GM23338 (cell line): ENCODE data around the gene AFF2. TPM values are rescaled to one million over a fixed set of nuclear protein-coding genes. Genes with fewer than 3 reads are reported as not detected.

Experiments
- ATAC-seq: fragments of 200-7000 bp; cut with Tn5 transposase; 3 replicates; pipeline ENCODE4 v1.9.1; 2020
- DNase-seq: peaks from one replicate; pipeline ENCODE4 v3.0.0-alpha.2; 2015; ENCODE audit warnings: low spot score
- H2AFZ ChIP-seq: fragments of 200-600 bp; sonication (generic); 2 replicates; pipeline ENCODE4 v1.8.0; 2016; ENCODE audit warnings: antibody characterized with exemption, mild to moderate bottlenecking, moderate library complexity
- H3F3A ChIP-seq: fragments of 200-600 bp; sonication (generic); replicated peaks from 2 replicates; pipeline ENCODE4 v1.8.0; 2017; ENCODE audit warnings: antibody characterized with exemption, mixed run types, low read depth
- H3K27ac ChIP-seq: fragments of 200-600 bp; sonication (generic); 2 replicates; pipeline ENCODE4 v1.6.1; 2016; ENCODE audit warnings: low read depth
- H3K27me3 ChIP-seq: fragments of 200-600 bp; sonication (generic); 2 replicates; pipeline ENCODE4 v1.8.0; 2016; ENCODE audit warnings: mild to moderate bottlenecking, mixed run types, moderate library complexity; ENCODE audit not compliant: insufficient read depth
- H3K36me3 ChIP-seq: fragments of 200-600 bp; sonication (generic); 2 replicates; pipeline ENCODE4 v1.8.0; 2016; ENCODE audit warnings: mild to moderate bottlenecking; ENCODE audit not compliant: insufficient read depth
- H3K4me1 ChIP-seq: fragments of 200-600 bp; sonication (generic); 2 replicates; pipeline ENCODE4 v1.8.0; 2016; ENCODE audit warnings: mild to moderate bottlenecking, moderate library complexity; ENCODE audit not compliant: insufficient read depth
- H3K4me2 ChIP-seq: fragments of 200-600 bp; sonication (generic); 2 replicates; pipeline ENCODE4 v1.7.1; 2017; ENCODE audit warnings: mixed run types
- H3K4me3 ChIP-seq: fragments of 200-600 bp; sonication (generic); 2 replicates; pipeline ENCODE4 v1.6.1; 2016; ENCODE audit warnings: mixed run types
- H3K79me2 ChIP-seq: fragments of 200-600 bp; sonication (generic); replicated peaks from 2 replicates; pipeline ENCODE4 v1.8.0; 2017; ENCODE audit warnings: mild to moderate bottlenecking; ENCODE audit not compliant: insufficient read depth
- H3K9me2 ChIP-seq: fragments of 200-600 bp; sonication (generic); 2 replicates; pipeline ENCODE4 v1.8.0; 2017; ENCODE audit not compliant: insufficient read depth
- H4K20me1 ChIP-seq: fragments of 200-600 bp; sonication (generic); replicated peaks from 2 replicates; pipeline ENCODE4 v1.8.0; 2017; ENCODE audit warnings: mild to moderate bottlenecking; ENCODE audit not compliant: insufficient read depth
- H3K27ac Mint-ChIP-seq: 2 replicates; pipeline ENCODE4 v1.8.0; 2020; ENCODE audit warnings: inconsistent platforms, mild to moderate bottlenecking, moderate library complexity, mixed read lengths
- H3K27me3 Mint-ChIP-seq: 3 replicates; pipeline ENCODE4 v1.8.0; 2022; ENCODE audit warnings: low read depth, mild to moderate bottlenecking, moderate library complexity, mixed read lengths, inconsistent platforms; ENCODE audit not compliant: insufficient read depth, poor library complexity
- H3K36me3 Mint-ChIP-seq: 3 replicates; pipeline ENCODE4 v1.8.0; 2021; ENCODE audit warnings: low read depth, mild to moderate bottlenecking, inconsistent platforms, moderate library complexity, mixed read lengths
- H3K4me1 Mint-ChIP-seq: 3 replicates; pipeline ENCODE4 v1.8.0; 2020; ENCODE audit warnings: mild to moderate bottlenecking, inconsistent platforms, mixed read lengths
- H3K4me3 Mint-ChIP-seq: 3 replicates; pipeline ENCODE4 v1.8.0; 2021; ENCODE audit warnings: moderate library complexity, mild to moderate bottlenecking, inconsistent platforms, mixed read lengths
- H3K9me3 Mint-ChIP-seq: 3 replicates; pipeline ENCODE4 v1.8.0; 2020; ENCODE audit warnings: moderate library complexity, mild to moderate bottlenecking, inconsistent platforms, mixed read lengths
- CREB1 ChIP-seq: fragments of 250-450 bp; sonication (Bioruptor Pico); IDR thresholded peaks from 2 replicates; pipeline ENCODE4 v1.5.0; 2020; ENCODE audit warnings: low read depth, mild to moderate bottlenecking, moderate library complexity
- EZH2 ChIP-seq: fragments of 200-600 bp; sonication (generic); IDR thresholded peaks from one replicate; pipeline ENCODE4 v1.8.0; 2017; ENCODE audit warnings: antibody characterized with exemption, mild to moderate bottlenecking, low read depth; ENCODE audit not compliant: unreplicated experiment
- JUNB ChIP-seq: IDR thresholded peaks from one replicate; pipeline ENCODE4 v1.6.1; 2016; ENCODE audit warnings: antibody characterized with exemption; ENCODE audit not compliant: unreplicated experiment
- NANOG ChIP-seq: IDR thresholded peaks from 2 replicates; pipeline ENCODE4 v1.6.1; 2016; ENCODE audit warnings: antibody characterized with exemption, borderline replicate concordance
- ZNF331 ChIP-seq: fragments of 250-450 bp; sonication (Bioruptor Pico); IDR thresholded peaks from 2 replicates; pipeline ENCODE4 v1.5.0; 2020; ENCODE audit warnings: low read depth, mild to moderate bottlenecking, moderate library complexity
- ZNF462 ChIP-seq: fragments of 250-450 bp; sonication (Bioruptor Pico); IDR thresholded peaks from 2 replicates; pipeline ENCODE4 v1.5.0; 2020; ENCODE audit warnings: mild to moderate bottlenecking, moderate library complexity
- polyA plus RNA-seq: library from polyadenylated mRNA; unstranded; fragments of >200 nt; fragmentation: Nextera tagmentation; extraction: Ambion mirVana; gene quantifications from 2 replicates; pipeline ENCODE4 v1.2.1, GENCODE V29; 2016
- total RNA-seq: library from RNA; depleted of rRNA; stranded (reverse); fragments of >200 nt; shearing (Covaris generic); gene quantifications from 2 replicates; pipeline ENCODE4 v1.2.3, GENCODE V29; 2014

The AFF2 gene
- total and polyA plus RNA-seq, 2 experiments from 2014 or later: 1.6 to 5.8 TPM

GRCh38 chrX:149036086-149036485 lies 535.7 kb downstream of the AFF2 start (continued):
- TF ChIP-seq ZNF462 (CRISPR knock-in tag): no peak

DNA sequence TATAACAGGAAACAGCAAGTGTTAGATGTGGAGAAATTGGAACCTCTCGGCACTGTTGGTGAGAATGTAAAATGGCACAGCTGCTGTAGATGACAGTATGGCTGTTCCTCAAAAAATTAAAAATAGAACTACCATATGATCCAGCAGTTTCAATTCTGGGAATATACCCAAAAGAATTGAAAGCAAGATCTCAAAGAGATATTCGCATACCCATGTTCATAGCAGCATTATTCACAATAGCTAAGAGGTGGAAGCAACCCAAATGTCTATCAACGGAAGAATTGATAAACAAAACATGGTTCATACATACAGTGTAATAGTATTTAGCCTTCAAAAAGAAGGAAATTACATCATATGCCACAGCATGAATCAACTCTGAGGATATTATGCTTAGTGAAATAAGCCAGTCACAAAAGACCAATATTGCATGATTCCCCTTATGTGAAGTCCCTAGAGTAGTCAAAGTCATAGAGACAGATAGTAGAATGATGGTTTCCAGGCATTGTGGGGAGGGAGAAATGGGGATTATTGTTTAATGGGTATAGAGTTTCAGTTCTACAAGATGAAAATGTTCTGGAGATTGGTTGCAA lies 537.0 kb downstream of the AFF2 start:
- Histone ChIP-seq H3K9me2 (no peaks in the 10 kb centered on the region), H3K27me3 (no peaks in the 10 kb centered on the region), H3F3A (no peaks in the 10 kb centered on the region), H4K20me1 (no peaks in the 10 kb centered on the region), H3K4me1 (no peaks in the 10 kb centered on the region), H2AFZ (no peak overlapping the region), H3K27ac (no peak overlapping the region), H3K36me3 (no peaks in the 10 kb centered on the region), H3K79me2 (no peaks in the 10 kb centered on the region), H3K4me2 (no peak overlapping the region), H3K4me3 (no peak overlapping the region)
- H3K9me3 Mint-ChIP-seq: no peaks in the 10 kb centered on the region
- H3K36me3 Mint-ChIP-seq: no peaks in the 10 kb centered on the region
- H3K27ac Mint-ChIP-seq: no peak overlapping the region
- H3K4me3 Mint-ChIP-seq: no peak overlapping the region
- no peak for DNase-seq
- peaks cover 2% of the 10 kb centered on the region; the same call in 2 of the 3 replicates for H3K4me1 Mint-ChIP-seq
- ATAC-seq: no peak
- no peaks in the 10 kb centered on the region for H3K27me3 Mint-ChIP-seq
- TF ChIP-seq NANOG (no peak), EZH2 (no peak)

GRCh38 chrX:149039057-149039456 lies 538.6 kb downstream of the AFF2 start:
- no peaks in the 10 kb centered on the region for H3K9me2 ChIP-seq
- Mint-ChIP-seq H3K4me3 (no peak overlapping the region), H3K4me1 (peaks cover 2% of the 10 kb centered on the region; the same call in 2 of the 3 replicates), H3K27me3 (no peaks in the 10 kb centered on the region), H3K9me3 (no peaks in the 10 kb centered on the region), H3K36me3 (no peaks in the 10 kb centered on the region), H3K27ac (no peak overlapping the region)
- H3K27ac ChIP-seq: no peak overlapping the region
- no peaks in the 10 kb centered on the region for H3K79me2 ChIP-seq
- DNase-seq (no peak), ATAC-seq (no peak)
- no peak overlapping the region for H3K4me2 ChIP-seq
- H3K27me3 ChIP-seq: no peaks in the 10 kb centered on the region
- H2AFZ ChIP-seq: no peak overlapping the region
- no peaks in the 10 kb centered on the region for H3K36me3 ChIP-seq
- no peaks in the 10 kb centered on the region for H3F3A ChIP-seq
- H3K4me3 ChIP-seq: no peak overlapping the region
- H3K4me1 ChIP-seq: no peaks in the 10 kb centered on the region
- no peaks in the 10 kb centered on the region for H4K20me1 ChIP-seq
- TF ChIP-seq JUNB: no peak
- TF ChIP-seq CREB1 (CRISPR knock-in tag): no peak
- TF ChIP-seq ZNF331 (CRISPR knock-in tag): no peak
